ENCODE measurements around the gene GNG12.

DNA sequence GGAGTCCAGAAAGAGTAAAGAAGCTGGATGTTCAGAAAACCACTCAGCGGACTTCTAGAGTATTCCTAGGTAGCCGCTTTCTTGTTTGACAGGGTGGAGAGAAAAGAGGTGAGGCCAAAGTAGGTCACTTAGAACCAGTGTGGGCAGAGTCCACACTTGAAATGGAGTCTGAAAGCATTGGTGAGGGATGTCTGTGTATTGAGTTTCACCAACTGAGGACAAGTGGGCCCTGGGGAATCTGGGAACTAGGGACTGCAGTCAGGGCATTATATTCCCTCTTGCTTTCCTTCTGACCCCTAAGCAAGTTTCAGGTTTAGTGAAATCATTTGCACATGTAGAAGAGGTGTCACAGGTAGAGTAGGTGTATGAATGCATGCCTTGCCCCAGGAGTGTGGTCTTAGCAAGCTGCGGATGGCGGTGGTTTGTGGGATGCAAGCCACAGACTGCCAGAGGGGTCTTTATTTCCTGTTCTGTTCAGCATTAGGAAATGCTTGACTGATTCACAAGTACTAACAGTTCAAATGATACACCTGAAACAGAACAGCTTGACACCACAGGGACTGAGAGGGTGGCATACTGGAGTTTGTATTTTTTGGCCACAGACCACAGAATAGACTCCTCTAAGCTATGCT lies 1.1 kb upstream of the GNG12 start:
- TF ChIP-seq CTCF (IDR thresholded peaks at IDR 0.05) (no peak), POLR2A (IDR thresholded peaks at IDR 0.05) (no peak)

Measured in testis (tissue), 2 donors.